Right atrium auricular region (tissue), 2 donors: ENCODE measurements around the gene PAAF1. TPM values are rescaled to one million over a fixed set of nuclear protein-coding genes. Genes with fewer than 3 reads are reported as not detected.
A peak's percentile ranks its signal among the peaks of the same experiment; 100 is the strongest.

Experiments used
- DNase-seq: peaks from one replicate; pipeline ENCODE4 v3.0.0-alpha.2; 2019; ENCODE audit warnings: low spot score
- H3K27ac ChIP-seq, 2 donors: fragments of 200-600 bp; sonication (generic); 1 replicate in 1 of 2; 2 replicates in 1 of 2; pipeline ENCODE4 v1.5.1; 2016 to 2019
- H3K27me3 ChIP-seq, 2 donors: fragments of 200-600 bp; sonication (generic); one replicate each; pipeline versions ENCODE4 v1.5.1 to v1.6.0; 2017 to 2019
- H3K36me3 ChIP-seq: fragments of 200-600 bp; sonication (generic); one replicate; pipeline ENCODE4 v1.5.1; 2016
- H3K4me1 ChIP-seq, 2 donors: fragments of 200-600 bp; sonication (generic); one replicate each; pipeline versions ENCODE4 v1.5.1 to v1.6.0; 2017 to 2019
- H3K4me3 ChIP-seq, 2 donors: fragments of 200-600 bp; sonication (generic); 1 replicate in 1 of 2; 2 replicates in 1 of 2; pipeline ENCODE4 v1.5.1; 2017 to 2019; ENCODE audit warnings: mild to moderate bottlenecking in 1 of 2, moderate library complexity in 1 of 2
- H3K9me3 ChIP-seq, 2 donors: fragments of 200-600 bp; sonication (generic); one replicate each; pipeline ENCODE4 v1.5.1; 2019
- total RNA-seq, 2 donors: library from RNA; depleted of rRNA; stranded (reverse); fragments of >200 nt; gene quantifications; one replicate each; pipeline ENCODE4 v1.1.0, GENCODE V29; 2016
- TF ChIP-seq, protein P1 (sequence below), 2 donors: fragments of 200-600 bp; sonication (generic); IDR thresholded peaks; one replicate each; pipeline ENCODE4 v1.5.1; 2019; ENCODE audit warnings: antibody characterized with exemption in 2 of 2

The PAAF1 gene
- total RNA-seq, 2 donors from 2014 or later = 10.2 to 12.3 TPM

DNA sequence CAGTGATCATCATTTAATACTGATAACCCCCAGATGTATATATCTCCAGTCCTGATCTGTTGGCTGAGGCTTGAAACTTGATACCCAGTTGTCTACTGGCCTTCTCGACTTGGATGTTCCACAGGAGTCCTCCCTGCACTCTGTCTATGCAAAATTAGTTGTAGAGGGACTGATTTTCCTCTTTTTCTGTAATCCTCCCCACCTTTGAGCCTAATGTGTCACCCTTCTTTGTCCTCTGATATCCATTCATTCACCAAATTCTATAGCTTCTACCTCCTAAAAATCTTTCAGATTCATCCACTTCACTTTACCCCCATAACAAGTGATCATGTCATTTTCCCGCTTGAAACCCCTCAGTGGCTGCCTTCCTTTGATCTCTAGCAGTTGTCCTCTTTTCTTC, 16.6 kb upstream of the PAAF1 start:
- peaks cover 13% of the 10 kb centered on the region for H3K36me3 ChIP-seq
- no peak overlapping the region for H3K27ac ChIP-seq
- H3K4me3 ChIP-seq = no peak overlapping the region
- no peaks in the 10 kb centered on the region for H3K9me3 ChIP-seq
- DNase-seq = no peak
- TF ChIP-seq, protein P1, sequence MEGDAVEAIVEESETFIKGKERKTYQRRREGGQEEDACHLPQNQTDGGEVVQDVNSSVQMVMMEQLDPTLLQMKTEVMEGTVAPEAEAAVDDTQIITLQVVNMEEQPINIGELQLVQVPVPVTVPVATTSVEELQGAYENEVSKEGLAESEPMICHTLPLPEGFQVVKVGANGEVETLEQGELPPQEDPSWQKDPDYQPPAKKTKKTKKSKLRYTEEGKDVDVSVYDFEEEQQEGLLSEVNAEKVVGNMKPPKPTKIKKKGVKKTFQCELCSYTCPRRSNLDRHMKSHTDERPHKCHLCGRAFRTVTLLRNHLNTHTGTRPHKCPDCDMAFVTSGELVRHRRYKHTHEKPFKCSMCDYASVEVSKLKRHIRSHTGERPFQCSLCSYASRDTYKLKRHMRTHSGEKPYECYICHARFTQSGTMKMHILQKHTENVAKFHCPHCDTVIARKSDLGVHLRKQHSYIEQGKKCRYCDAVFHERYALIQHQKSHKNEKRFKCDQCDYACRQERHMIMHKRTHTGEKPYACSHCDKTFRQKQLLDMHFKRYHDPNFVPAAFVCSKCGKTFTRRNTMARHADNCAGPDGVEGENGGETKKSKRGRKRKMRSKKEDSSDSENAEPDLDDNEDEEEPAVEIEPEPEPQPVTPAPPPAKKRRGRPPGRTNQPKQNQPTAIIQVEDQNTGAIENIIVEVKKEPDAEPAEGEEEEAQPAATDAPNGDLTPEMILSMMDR (IDR thresholded peaks at IDR 0.05) = no peak
- no peaks in the 10 kb centered on the region for H3K27me3 ChIP-seq
- H3K4me1 ChIP-seq = peaks cover 0 to 5% of the 10 kb centered on the region in 2 donors

DNA sequence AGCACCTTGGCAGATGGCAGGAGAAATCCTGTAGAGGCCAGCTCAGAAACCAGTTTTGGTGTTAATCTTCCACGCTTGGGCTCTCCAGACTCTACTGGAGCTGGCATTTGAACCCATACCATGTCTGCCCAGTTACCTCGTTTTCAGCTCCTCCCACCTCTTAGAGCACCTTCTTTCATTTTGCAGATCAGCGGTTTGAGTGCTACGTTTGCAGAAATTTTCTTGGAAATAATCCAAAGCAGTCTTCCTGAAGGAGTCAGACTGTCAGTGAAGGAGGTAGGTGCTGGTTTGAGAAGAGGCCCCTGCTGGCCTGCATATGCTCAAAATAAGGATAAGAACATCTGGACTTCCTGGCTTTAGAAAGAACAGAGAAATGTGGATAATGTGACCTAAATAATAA, 13.8 kb upstream of the PAAF1 start:
- H3K36me3 ChIP-seq = peaks cover 13% of the 10 kb centered on the region
- H3K9me3 ChIP-seq = no peaks in the 10 kb centered on the region
- peaks cover 0 to 6% of the 10 kb centered on the region in 2 donors for H3K4me1 ChIP-seq
- H3K4me3 ChIP-seq = no peak overlapping the region
- no peak overlapping the region for H3K27ac ChIP-seq
- TF ChIP-seq, protein P1 (IDR thresholded peaks at IDR 0.05) = no peak
- H3K27me3 ChIP-seq = no peaks in the 10 kb centered on the region
- DNase-seq = no peak

DNA sequence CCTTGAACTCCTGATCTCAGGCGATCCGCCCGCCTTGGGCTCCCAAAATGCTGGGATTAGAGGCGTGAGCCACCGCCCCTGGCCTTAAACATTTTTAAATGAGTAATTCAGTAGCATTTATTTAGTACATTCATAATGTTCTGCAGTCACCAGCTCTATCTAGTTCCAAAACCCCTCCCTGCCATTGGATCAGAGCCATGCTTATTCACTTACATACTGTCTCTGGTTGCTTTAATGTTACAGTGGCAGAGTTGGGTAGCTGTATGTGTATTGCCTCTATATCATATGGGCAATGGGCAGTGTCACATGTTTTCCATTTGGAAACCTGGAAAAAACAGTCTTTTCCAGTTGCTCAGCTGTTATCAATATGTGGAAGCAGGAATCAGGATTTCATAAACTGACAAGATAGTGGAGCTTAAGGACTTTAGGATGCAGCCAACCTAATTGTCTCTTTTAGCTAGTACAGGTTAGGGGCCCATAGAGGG, 10.7 kb upstream of the PAAF1 start:
- TF ChIP-seq, protein P1 (IDR thresholded peaks at IDR 0.05) = no peak
- Histone ChIP-seq H3K27ac (peak overlapping the region; percentile 64 to 80), H3K36me3 (peaks cover 14% of the 10 kb centered on the region), H3K9me3 (no peaks in the 10 kb centered on the region), H3K4me1 (peaks cover 0 to 13% of the 10 kb centered on the region in 2 donors), H3K27me3 (no peaks in the 10 kb centered on the region), H3K4me3 (no peak overlapping the region)
- no peak for DNase-seq

DNA sequence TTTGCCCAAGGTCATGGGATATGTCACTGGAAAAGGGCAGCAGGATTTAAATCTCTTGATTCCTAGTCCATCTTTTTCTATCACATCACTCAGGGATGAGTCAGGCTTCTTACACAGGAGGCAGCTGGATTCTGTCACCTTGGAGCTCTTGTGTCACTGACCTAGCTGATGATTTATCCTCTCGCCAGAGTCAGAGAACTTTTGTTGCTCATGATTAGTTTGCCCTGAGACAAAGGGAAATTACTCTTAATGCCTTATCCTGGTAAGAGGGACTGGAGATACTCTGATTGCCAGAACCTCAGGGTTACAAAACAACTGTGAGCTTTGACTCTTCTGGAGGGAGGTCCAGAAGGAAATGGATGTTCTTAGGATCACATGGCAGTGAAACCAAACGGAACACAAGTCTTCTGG, 10.2 kb upstream of the PAAF1 start:
- Histone ChIP-seq H3K36me3 (peaks cover 19% of the 10 kb centered on the region), H3K27me3 (no peaks in the 10 kb centered on the region), H3K27ac (peak overlapping the region; percentile 64 to 80)

DNA sequence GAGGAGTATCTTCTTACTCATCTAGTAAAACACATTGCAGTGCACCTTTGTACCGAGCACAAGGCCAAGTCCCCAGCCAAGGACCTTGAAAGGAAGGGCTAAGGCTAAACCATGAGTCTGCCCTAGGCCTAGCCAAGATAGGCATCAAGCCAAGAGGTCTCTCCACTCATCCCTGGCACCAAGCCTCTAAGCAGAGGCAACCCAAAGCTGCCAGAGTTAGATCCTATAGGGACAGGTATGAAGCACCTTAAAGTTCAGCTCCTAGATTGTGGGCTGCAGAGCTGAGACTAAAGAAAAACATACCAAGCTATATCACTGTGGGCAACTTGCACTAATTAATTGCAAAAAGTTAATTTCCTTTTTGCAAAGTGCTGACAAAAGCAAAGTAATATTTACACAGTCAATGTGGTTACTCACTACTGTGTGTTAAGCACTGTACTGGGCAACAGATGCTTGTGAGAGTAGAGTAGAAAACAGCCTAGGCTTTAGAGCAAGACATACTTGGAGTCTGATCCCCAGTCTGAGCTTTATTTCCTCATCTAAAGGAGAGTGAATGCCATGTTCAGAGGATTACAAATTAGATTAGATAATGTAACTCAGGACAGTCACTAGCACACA, 7.4 kb upstream of the PAAF1 start:
- H3K9me3 ChIP-seq = no peaks in the 10 kb centered on the region
- peaks cover 0 to 14% of the 10 kb centered on the region in 2 donors for H3K4me1 ChIP-seq
- peak overlapping the region in 1 of 2 donors; percentile 32 for H3K27ac ChIP-seq
- TF ChIP-seq, protein P1 (IDR thresholded peaks at IDR 0.05) = no peak
- H3K36me3 ChIP-seq = peaks cover 21% of the 10 kb centered on the region
- no peaks in the 10 kb centered on the region for H3K27me3 ChIP-seq
- H3K4me3 ChIP-seq = no peak overlapping the region
- no peak for DNase-seq

More for the DNA sequence above, 10.2 kb upstream of the PAAF1 start:
- TF ChIP-seq, protein P1 (IDR thresholded peaks at IDR 0.05) = no peak
- peak; percentile 69 for DNase-seq
- H3K9me3 ChIP-seq = no peaks in the 10 kb centered on the region
- peaks cover 0 to 13% of the 10 kb centered on the region in 2 donors for H3K4me1 ChIP-seq
- H3K4me3 ChIP-seq = no peak overlapping the region

DNA sequence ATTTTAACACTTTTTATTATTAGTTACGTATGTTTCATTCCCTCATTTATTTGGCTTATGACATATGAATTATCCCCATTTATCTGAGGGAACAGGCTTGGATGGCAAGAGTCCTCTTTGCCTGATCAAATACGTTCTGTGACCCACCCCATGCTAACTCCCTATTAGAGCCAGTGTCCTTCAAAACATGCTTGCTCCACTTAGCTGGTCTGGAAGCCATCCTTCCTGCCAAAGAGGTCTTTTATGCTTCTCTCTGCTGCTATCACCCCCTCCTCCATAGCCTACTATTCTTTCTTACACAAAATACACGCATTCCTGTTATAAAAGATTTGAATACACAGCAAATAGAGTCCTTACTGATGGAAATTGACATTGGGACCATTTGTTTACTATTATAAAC, 6.5 kb upstream of the PAAF1 start:
- no peak overlapping the region for H3K27ac ChIP-seq
- H3K4me1 ChIP-seq = peaks cover 0 to 22% of the 10 kb centered on the region in 2 donors
- H3K36me3 ChIP-seq = peaks cover 21% of the 10 kb centered on the region
- DNase-seq = no peak
- H3K4me3 ChIP-seq = no peak overlapping the region
- no peaks in the 10 kb centered on the region for H3K27me3 ChIP-seq
- H3K9me3 ChIP-seq = no peaks in the 10 kb centered on the region
- TF ChIP-seq, protein P1 (IDR thresholded peaks at IDR 0.05) = no peak
